Mesenchymal stem cell (in vitro differentiated cells and primary cell): Measurements from ENCODE around the gene FUZ.
A peak's percentile ranks its signal among the peaks of the same experiment; 100 is the strongest.

Source experiments
- DNase-seq: peaks from one replicate; pipeline ENCODE4 v3.0.0-alpha.2; 2013
- H2AFZ ChIP-seq: one replicate; pipeline ENCODE4 v1.6.1; 2013; ENCODE audit warnings: low read depth, mild to moderate bottlenecking, control low read depth, inconsistent platforms, low read length, moderate library complexity
- H2AK5ac ChIP-seq: 2 replicates; pipeline ENCODE4 v1.6.1; 2013; ENCODE audit warnings: low read length, moderate library complexity, mild to moderate bottlenecking, inconsistent platforms; ENCODE audit not compliant: severe bottlenecking
- H2BK120ac ChIP-seq: one replicate; pipeline ENCODE4 v1.6.1; 2013; ENCODE audit warnings: low read depth, mild to moderate bottlenecking, inconsistent platforms, low read length, moderate library complexity
- H2BK12ac ChIP-seq, 2 experiments: one replicate each; pipeline ENCODE4 v1.6.1; 2013; ENCODE audit warnings: inconsistent platforms in 2 of 2, low read length in 2 of 2, mild to moderate bottlenecking in 2 of 2, moderate library complexity in 2 of 2, control low read depth in 1 of 2
- H2BK15ac ChIP-seq: one replicate; pipeline ENCODE4 v1.6.1; 2013; ENCODE audit warnings: mild to moderate bottlenecking, low read depth, inconsistent platforms; ENCODE audit not compliant: poor library complexity, severe bottlenecking
- H2BK5ac ChIP-seq: 2 replicates; pipeline ENCODE4 v1.6.1; 2013; ENCODE audit warnings: low read depth, mild to moderate bottlenecking, low read length, control low read depth, inconsistent platforms; ENCODE audit not compliant: poor library complexity, severe bottlenecking
- H3K14ac ChIP-seq, 2 experiments: one replicate each; pipeline ENCODE4 v1.6.1; 2013; ENCODE audit warnings: inconsistent platforms in 2 of 2, low read length in 2 of 2, control low read depth in 1 of 2, mild to moderate bottlenecking in 1 of 2, moderate library complexity in 1 of 2
- H3K18ac ChIP-seq, 2 experiments: one replicate each; pipeline ENCODE4 v1.6.1; 2013; ENCODE audit warnings: inconsistent platforms in 2 of 2, low read length in 2 of 2, control low read depth in 1 of 2, low read depth in 1 of 2, mild to moderate bottlenecking in 1 of 2
- H3K23ac ChIP-seq, 2 experiments: one replicate each; pipeline ENCODE4 v1.6.1; 2013; ENCODE audit warnings: inconsistent platforms in 2 of 2, low read length in 2 of 2, mild to moderate bottlenecking in 2 of 2, moderate library complexity in 2 of 2, control low read depth in 1 of 2
- H3K27ac ChIP-seq: 2 replicates; pipeline ENCODE4 v1.5.1; 2013; ENCODE audit warnings: mild to moderate bottlenecking, moderate library complexity, low read length, control low read depth, inconsistent platforms; ENCODE audit not compliant: poor library complexity, severe bottlenecking
- H3K27me3 ChIP-seq, 2 experiments: 2 replicates each; pipeline versions ENCODE4 v1.6.1 to v1.7.0; 2013; ENCODE audit warnings: low read length in 2 of 2, mild to moderate bottlenecking in 2 of 2, moderate library complexity in 2 of 2, control low read depth in 1 of 2, inconsistent platforms in 1 of 2; ENCODE audit not compliant: control insufficient read depth in 1 of 2, insufficient read depth in 1 of 2
- H3K36me3 ChIP-seq, 2 experiments: 2 replicates each; pipeline versions ENCODE4 v1.6.1 to v1.7.0; 2013; ENCODE audit warnings: low read length in 2 of 2, control low read depth in 1 of 2, inconsistent platforms in 1 of 2, low read depth in 1 of 2, mild to moderate bottlenecking in 1 of 2; ENCODE audit not compliant: insufficient read depth in 2 of 2, control insufficient read depth in 1 of 2
- H3K4ac ChIP-seq, 2 experiments: one replicate each; pipeline ENCODE4 v1.6.1; 2013; ENCODE audit warnings: inconsistent platforms in 2 of 2, low read length in 2 of 2, mild to moderate bottlenecking in 2 of 2, moderate library complexity in 2 of 2, control low read depth in 1 of 2, low read depth in 1 of 2
- H3K4me1 ChIP-seq: 2 replicates; pipeline ENCODE4 v1.6.1; 2013; ENCODE audit warnings: low read depth, low read length, control low read depth; ENCODE audit not compliant: control insufficient read depth, insufficient read depth
- H3K4me2 ChIP-seq: 2 replicates; pipeline ENCODE4 v1.6.1; 2013; ENCODE audit warnings: low read length, mild to moderate bottlenecking, inconsistent platforms; ENCODE audit not compliant: poor library complexity, severe bottlenecking
- H3K4me3 ChIP-seq, 2 experiments: 2 replicates each; pipeline versions ENCODE4 v1.5.1 to v1.7.0; 2013; ENCODE audit warnings: low read length in 2 of 2, mild to moderate bottlenecking in 2 of 2, control low read depth in 1 of 2, low read depth in 1 of 2; ENCODE audit not compliant: insufficient read depth in 1 of 2
- H3K79me1 ChIP-seq: replicated peaks from 2 replicates; pipeline ENCODE4 v1.6.1; 2013; ENCODE audit warnings: mild to moderate bottlenecking, control low read depth, low read length, inconsistent platforms; ENCODE audit not compliant: poor library complexity, severe bottlenecking
- H3K9ac ChIP-seq: 2 replicates; pipeline ENCODE4 v1.7.0; 2013; ENCODE audit warnings: mild to moderate bottlenecking, low read length, moderate library complexity
- H3K9me3 ChIP-seq: 2 replicates; pipeline ENCODE4 v1.7.0; 2013; ENCODE audit warnings: mild to moderate bottlenecking, low read length; ENCODE audit not compliant: control insufficient read depth
- H4K8ac ChIP-seq: one replicate; pipeline ENCODE4 v1.6.1; 2013; ENCODE audit warnings: inconsistent platforms, mild to moderate bottlenecking, low read length, moderate library complexity
- H4K91ac ChIP-seq: one replicate; pipeline ENCODE4 v1.6.1; 2013; ENCODE audit warnings: mild to moderate bottlenecking, low read length, inconsistent platforms
- WGBS: methylation state at CpG from one replicate; pipeline ENCODE4 v1.1.7; 2013; ENCODE audit warnings: mixed read lengths; 5-methylcytosine and 5-hydroxymethylcytosine counted together

The FUZ gene

DNA sequence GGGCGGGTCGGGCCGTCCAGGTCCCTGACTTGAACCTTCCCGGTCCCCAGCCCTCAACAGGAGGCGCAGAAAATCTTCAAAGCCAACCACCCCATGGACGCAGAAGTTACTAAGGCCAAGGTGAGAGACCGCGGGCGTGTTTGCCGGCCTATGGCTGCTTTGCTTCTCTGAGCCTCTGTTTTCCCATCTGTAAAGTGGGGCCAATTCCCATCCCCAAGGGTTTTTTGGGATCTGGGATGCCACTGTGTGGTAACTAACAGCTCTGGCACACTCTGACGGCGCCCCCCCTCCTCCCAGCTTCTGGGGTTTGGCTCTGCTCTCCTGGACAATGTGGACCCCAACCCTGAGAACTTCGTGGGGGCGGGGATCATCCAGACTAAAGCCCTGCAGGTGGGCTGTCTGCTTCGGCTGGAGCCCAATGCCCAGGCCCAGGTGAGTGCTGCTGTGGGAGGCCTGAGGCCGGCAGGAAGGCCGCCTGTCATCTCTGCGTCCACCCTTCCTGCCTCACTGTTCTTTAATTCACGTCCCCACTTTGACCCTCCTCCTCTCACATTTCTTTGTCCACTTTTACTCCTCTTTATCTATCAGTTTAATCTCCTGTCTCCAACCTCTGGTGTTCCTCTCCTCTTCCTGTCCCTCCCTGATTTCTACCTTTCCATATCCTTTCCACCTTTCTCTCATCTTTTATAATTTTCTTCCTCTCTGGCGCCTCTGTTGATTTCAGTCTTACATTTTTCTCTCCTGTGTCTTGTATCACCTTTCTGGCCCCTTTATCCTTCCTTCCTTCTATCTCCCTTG, 7.1 kb downstream of the FUZ start:
- H2BK5ac ChIP-seq, result no peak overlapping the region
- H3K4me1 ChIP-seq, result peaks cover 17% of the 10 kb centered on the region
- no peak overlapping the region for H2BK120ac ChIP-seq
- no peaks in the 10 kb centered on the region for H3K27me3 ChIP-seq
- no peak overlapping the region for H2BK15ac ChIP-seq
- no peak overlapping the region for H2AK5ac ChIP-seq
- H3K4me2 ChIP-seq, result no peak overlapping the region
- H4K91ac ChIP-seq, result no peak overlapping the region
- H3K23ac ChIP-seq, result no peak overlapping the region
- no peak for DNase-seq
- H3K9me3 ChIP-seq, result no peaks in the 10 kb centered on the region
- H3K79me1 ChIP-seq, result peaks cover 7% of the 10 kb centered on the region
- no peak overlapping the region for H3K4ac ChIP-seq
- H3K4me3 ChIP-seq, result no peak overlapping the region
- H3K36me3 ChIP-seq, result peaks cover 57 to 78% of the 10 kb centered on the region in 2 experiments
- H3K9ac ChIP-seq, result no peak overlapping the region
- H2BK12ac ChIP-seq, result no peak overlapping the region
- no peak overlapping the region for H2AFZ ChIP-seq
- H4K8ac ChIP-seq, result no peak overlapping the region
- no peak overlapping the region for H3K27ac ChIP-seq
- no peak overlapping the region for H3K14ac ChIP-seq
- H3K18ac ChIP-seq, result no peak overlapping the region
- 86% methylated on average over 20 of the region's 20 CpGs for WGBS

DNA sequence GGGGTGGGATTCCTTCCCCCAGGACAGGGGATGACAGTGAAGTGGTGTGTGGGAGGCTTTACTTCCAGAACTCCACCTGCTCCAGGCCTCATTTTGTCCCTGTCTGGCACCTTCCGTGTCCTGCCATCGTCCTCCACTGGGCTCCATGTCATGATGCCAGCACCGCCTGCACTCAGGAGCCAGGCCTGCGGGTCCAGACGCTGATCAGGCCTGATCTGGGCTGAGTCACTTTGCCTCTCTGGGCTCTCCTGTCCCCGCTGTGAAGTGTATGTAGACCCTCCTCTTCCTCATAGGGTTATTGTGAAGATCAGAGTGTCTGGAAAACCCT, 9.6 kb downstream of the FUZ start:
- H3K14ac ChIP-seq, result no peak overlapping the region
- H3K9me3 ChIP-seq, result no peaks in the 10 kb centered on the region
- no peak overlapping the region for H2BK12ac ChIP-seq
- no peak overlapping the region for H3K4ac ChIP-seq
- no peak overlapping the region for H2AK5ac ChIP-seq
- H3K27me3 ChIP-seq, result no peaks in the 10 kb centered on the region
- H3K27ac ChIP-seq, result no peak overlapping the region
- H2BK120ac ChIP-seq, result no peak overlapping the region
- no peak overlapping the region for H3K23ac ChIP-seq
- H2BK5ac ChIP-seq, result no peak overlapping the region
- no peak overlapping the region for H2BK15ac ChIP-seq
- H3K4me1 ChIP-seq, result peaks cover 7% of the 10 kb centered on the region
- H3K9ac ChIP-seq, result no peak overlapping the region
- 96% methylated on average over 6 of the region's 6 CpGs for WGBS
- peaks cover 82 to 99% of the 10 kb centered on the region in 2 experiments for H3K36me3 ChIP-seq
- H3K4me3 ChIP-seq, result no peak overlapping the region
- H4K8ac ChIP-seq, result no peak overlapping the region
- H3K18ac ChIP-seq, result no peak overlapping the region
- H3K79me1 ChIP-seq, result peaks cover 15% of the 10 kb centered on the region
- H2AFZ ChIP-seq, result no peak overlapping the region
- H4K91ac ChIP-seq, result peak overlapping the region; percentile 11
- no peak overlapping the region for H3K4me2 ChIP-seq
- no peak for DNase-seq

DNA sequence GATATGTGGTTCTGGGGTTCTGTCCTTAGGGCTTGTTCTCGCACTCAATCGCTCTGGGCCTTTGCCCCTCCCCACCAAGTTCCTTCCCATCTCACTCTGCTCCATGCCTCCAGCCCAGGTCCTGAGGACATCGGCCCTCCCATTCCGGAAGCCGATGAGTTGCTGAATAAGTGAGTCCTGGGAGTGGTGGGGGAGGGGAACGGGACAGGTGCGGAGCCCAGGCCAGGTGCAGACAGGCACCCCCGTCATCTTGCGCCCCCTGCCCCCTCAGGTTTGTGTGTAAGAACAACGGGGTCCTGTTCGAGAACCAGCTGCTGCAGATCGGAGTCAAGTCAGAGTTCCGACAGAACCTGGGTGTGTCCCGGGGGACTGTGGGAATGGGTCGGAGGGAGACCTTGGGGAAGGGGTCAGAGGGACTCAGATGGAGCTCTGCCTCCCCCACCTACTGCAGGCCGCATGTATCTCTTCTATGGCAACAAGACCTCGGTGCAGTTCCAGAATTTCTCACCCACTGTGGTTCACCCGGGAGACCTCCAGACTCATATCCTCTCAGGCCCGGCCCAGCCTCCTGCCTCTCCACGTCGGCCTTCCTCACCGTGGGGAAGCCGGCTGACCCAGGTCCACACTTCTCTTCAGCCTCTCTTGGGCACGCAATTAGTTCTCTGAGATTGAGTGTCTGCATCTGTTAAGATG, 10.1 kb downstream of the FUZ start:
- no peak overlapping the region for H3K14ac ChIP-seq
- H4K91ac ChIP-seq, result peak overlapping the region; percentile 11
- no peak overlapping the region for H2BK120ac ChIP-seq
- no peak overlapping the region for H3K23ac ChIP-seq
- no peak overlapping the region for H3K4me2 ChIP-seq
- H3K4me3 ChIP-seq, result no peak overlapping the region
- H4K8ac ChIP-seq, result no peak overlapping the region
- H2BK15ac ChIP-seq, result no peak overlapping the region
- no peaks in the 10 kb centered on the region for H3K9me3 ChIP-seq
- H3K4ac ChIP-seq, result no peak overlapping the region
- H3K27me3 ChIP-seq, result no peaks in the 10 kb centered on the region
- 92% methylated on average over 22 of the region's 24 CpGs for WGBS
- H3K9ac ChIP-seq, result peak overlapping the region; percentile 38
- H2BK5ac ChIP-seq, result no peak overlapping the region
- no peak for DNase-seq
- no peak overlapping the region for H3K27ac ChIP-seq
- H3K36me3 ChIP-seq, result peaks cover 84 to 99% of the 10 kb centered on the region in 2 experiments
- H2AFZ ChIP-seq, result no peak overlapping the region
- H3K4me1 ChIP-seq, result peaks cover 3% of the 10 kb centered on the region
- H3K79me1 ChIP-seq, result peaks cover 20% of the 10 kb centered on the region
- H2BK12ac ChIP-seq, result no peak overlapping the region
- H2AK5ac ChIP-seq, result no peak overlapping the region
- H3K18ac ChIP-seq, result no peak overlapping the region

DNA sequence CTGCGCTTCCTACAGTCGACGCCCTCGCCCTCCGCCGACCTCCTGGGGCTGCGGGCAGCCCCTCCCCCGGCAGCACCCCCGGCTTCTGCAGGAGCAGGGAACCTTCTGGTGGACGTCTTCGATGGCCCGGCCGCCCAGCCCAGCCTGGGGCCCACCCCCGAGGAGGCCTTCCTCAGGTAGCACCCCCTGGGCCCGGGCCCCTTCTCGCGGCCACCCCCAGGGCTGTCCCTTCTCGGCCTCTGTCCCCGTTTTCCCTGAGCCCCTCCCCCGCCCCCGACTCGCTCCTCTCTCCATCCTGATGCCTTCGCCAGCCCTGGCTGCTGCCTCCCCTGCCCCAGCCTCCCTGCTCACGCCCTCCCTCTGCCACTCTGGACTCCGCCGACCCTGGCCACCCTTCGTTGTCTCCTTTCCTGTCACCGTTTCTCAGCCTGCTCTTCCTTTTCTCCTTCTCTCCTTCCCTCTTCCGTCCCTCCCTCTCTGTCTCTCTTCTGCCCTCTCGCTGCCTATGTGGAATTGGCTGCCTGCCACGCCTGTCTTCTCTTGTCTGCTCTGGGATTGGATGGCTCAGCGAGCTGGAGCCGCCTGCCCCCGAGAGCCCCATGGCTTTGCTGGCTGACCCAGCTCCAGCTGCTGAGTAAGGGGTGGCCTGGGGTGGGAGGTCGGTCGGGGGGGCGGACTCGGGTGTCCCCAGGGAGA, 11.0 kb downstream of the FUZ start:
- Histone ChIP-seq H3K36me3 (peaks cover 82 to 94% of the 10 kb centered on the region in 2 experiments), H4K8ac (peak overlapping the region; percentile 30), H3K23ac (peak overlapping the region in 1 of 2 experiments; percentile 9), H2AFZ (no peak overlapping the region), H2BK5ac (no peak overlapping the region), H3K4ac (no peak overlapping the region), H3K27ac (no peak overlapping the region), H2BK15ac (no peak overlapping the region), H3K4me3 (peak overlapping the region in 1 of 2 experiments; percentile 63), H2BK120ac (no peak overlapping the region), H3K4me1 (peaks cover 3% of the 10 kb centered on the region), H2BK12ac (peak overlapping the region in 1 of 2 experiments; percentile 75), H3K9me3 (no peaks in the 10 kb centered on the region), H3K79me1 (peaks cover 23% of the 10 kb centered on the region), H4K91ac (peak overlapping the region; percentile 2), H3K27me3 (no peaks in the 10 kb centered on the region), H3K4me2 (no peak overlapping the region), H3K14ac (peak overlapping the region in 1 of 2 experiments; percentile 36), H3K18ac (peak overlapping the region in 1 of 2 experiments; percentile 89), H3K9ac (peak overlapping the region; percentile 62), H2AK5ac (no peak overlapping the region)
- 46% methylated on average over 38 of the region's 38 CpGs for WGBS
- peak; percentile 86 for DNase-seq
